Stimulated activated CD8-positive, alpha-beta memory T cell treated with anti-CD3 and anti-CD28 coated beads, Interleukin-4, amount 100 ng/mL, for 4 hours (primary cell): ENCODE measurements around the gene RALGDS.
A peak's percentile ranks its signal among the peaks of the same experiment; 100 is the strongest.

Experiments used
- DNase-seq, 2 donors: peaks; one replicate each; pipeline ENCODE4 v3.0.0-alpha.2; 2020; ENCODE audit warnings: low read depth in 2 of 2, low spot score in 1 of 2

RALGDS gene

DNA sequence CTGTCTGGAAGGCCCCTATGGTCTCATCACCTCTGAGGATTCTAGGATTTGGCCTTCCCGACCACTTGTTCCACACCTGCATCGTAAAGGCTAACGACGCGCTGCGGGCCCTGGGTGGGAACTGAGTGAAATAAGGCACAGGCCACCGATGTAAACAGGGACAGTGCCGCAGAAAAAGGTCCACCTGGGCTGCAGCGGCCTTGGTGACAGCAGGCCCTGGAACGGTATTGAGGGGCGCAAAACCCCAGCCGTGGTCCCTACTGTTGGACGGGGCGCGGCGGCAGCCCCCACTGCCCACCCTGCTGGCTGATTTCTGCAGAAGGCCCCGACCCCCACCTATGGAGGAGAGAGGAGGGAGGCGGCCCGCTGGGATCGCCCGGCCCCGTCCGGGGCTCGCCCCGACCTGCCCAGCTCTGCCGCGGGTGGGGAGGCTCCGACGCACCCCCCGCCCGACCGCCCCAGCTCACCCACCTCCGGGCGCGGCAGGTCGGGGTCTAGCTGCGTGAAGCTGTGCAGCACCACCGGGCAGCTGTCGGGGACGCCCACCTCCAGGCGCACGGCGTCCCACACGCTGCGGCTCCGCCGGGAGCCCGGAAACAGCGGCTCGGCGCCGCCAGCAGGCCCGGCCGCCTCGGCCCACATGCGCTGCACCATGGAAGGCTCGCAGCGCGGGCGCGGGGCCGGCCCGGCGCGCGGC, 391 bp downstream of the RALGDS start:
- no peak for DNase-seq

DNA sequence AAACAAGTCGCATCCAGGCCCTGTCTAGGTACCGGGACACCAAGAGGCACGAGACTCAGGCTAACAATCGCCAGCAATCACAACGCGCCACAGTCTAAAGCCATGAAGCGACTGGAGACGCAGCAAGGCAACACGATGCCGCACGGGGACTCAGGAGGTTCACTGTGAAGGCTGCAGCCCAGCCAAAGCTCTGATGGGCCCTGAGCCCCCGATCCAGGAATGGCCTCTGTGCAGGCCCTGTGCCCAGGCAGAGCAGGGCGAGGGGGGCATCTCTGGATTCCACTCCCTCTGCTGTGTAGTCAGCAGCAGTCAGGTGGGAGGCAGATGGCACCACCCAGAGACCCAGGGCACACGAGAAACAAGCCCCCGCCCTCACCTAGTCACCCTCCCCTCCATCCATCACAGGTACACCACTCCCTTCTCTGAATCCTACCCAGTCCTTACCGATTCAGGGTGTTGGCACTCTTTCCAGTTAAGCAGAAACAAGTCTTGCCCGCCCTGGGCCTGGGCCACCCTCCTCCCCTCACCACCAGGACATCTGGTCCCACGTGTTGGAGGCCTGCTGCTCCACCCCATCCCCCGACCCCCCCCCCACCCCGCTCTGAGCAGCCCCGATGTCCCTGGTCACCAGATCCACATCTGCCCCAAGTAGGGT, 1.1 kb downstream of the RALGDS start:
- DNase-seq = no peak

DNA sequence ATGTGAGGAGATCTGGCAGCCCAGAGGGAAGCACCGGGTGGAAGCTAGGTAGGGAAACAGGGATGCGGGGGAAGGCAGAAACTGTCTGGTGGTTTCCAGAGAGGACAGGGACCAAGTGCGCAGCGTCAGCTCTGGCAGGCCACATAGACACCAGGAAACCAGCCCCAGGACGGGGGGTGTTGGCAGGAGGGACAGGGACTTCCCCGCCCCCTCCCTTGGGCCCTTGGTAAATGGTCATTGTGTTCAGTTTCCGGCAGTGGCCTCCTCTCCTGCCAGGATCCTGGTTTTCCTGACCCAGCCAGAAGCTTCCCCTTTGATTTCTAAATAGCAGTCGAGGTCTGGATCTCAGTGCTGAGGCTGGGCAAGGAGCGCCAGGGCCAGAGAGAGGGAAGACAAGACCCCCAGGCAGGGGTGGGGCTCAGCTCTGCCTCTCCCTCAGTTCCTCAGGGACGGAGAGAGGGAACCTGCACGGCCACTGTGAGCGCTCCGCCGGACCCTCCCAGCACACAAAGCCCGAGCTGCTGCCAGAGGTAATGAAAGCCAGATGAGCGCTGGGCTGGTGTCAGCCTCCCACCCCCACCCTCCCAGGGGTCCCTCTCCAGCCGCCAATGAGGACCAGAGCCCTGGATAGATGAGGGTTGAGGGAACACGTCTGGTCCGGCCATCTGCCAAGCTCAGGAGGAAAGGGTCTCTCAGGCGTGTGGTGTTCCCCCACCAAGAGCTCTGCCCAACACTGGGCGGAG, 1.8 kb downstream of the RALGDS start:
- DNase-seq = no peak

DNA sequence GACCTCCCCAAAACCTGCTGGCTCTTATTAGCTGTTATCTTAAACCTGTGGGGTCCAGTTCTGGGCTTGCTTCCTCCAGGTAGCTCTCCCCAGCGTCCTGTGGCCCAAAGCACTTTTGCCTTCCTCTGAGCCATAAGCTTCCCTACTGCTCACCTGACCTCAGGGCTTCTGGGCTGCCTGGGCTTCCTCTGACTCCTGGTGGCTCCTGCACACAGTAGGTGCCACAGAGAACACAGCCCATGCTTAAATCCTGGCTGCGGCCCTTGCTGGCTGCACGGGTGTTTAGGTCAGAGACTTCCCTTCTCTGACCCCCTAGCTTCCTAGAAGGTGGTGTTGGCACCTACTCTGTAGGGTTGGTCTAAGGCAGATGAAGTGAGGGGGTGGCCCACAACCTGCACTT, 2.5 kb downstream of the RALGDS start:
- no peak for DNase-seq

DNA sequence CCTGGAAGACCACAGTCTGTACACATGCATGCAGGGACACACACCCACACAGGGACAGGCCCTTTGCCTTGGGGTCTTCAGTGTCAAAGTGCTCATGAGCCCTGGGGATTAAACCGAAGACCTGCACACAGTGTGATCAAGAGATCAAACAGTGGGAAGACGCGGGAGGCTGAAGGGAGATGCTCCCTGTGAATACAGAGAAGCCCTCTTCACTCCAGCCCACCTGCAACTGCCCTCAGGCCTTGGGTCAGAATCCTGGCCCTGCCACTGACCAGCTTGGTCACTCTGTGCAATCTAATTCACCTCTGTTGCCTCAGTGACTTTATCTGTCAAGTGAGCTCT, 2.9 kb downstream of the RALGDS start:
- DNase-seq = no peak

DNA sequence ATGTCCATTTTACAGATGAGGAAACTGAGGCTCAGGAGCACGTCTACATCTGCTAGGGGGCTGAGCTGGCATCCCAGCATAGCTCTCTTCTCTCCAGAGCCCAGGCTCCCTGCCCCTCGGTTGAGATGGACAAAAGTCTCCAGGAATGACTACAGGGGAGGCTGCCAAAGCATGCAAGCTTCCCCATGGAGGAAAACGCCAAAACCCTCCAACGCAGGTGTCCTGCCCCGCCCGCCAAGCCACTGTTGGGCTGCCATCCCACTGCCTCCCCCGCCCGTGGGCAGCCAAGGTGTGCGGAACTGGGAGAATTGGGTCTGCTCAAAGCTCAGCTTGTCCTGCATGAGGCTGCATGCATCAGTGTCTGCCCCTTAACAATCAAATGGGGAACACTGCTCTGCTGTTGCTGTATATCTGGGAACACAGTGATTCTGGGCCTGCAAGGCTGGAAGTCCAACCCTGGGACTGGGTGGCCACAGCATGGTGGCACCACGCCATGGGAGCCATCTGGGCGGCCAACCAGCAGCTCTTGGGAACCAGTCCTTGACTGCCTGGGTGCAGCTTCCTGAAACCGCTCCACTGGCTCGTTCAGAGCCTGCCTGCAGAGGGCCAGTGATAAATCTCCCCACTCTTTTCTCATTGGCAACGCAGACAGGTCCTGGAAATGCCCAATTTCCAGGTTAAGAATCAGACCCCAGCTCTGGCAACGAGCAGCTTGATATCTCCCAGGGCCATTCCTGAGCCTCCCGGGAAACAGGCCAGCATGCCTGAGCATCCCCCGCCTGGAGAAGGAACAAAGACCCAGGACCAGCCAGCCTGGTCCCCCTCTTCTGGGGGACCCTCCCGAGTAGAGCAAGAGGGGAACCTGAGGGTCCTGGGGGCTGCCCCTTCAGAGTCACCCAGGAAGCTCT, 3.5 kb downstream of the RALGDS start:
- DNase-seq = no peak

DNA sequence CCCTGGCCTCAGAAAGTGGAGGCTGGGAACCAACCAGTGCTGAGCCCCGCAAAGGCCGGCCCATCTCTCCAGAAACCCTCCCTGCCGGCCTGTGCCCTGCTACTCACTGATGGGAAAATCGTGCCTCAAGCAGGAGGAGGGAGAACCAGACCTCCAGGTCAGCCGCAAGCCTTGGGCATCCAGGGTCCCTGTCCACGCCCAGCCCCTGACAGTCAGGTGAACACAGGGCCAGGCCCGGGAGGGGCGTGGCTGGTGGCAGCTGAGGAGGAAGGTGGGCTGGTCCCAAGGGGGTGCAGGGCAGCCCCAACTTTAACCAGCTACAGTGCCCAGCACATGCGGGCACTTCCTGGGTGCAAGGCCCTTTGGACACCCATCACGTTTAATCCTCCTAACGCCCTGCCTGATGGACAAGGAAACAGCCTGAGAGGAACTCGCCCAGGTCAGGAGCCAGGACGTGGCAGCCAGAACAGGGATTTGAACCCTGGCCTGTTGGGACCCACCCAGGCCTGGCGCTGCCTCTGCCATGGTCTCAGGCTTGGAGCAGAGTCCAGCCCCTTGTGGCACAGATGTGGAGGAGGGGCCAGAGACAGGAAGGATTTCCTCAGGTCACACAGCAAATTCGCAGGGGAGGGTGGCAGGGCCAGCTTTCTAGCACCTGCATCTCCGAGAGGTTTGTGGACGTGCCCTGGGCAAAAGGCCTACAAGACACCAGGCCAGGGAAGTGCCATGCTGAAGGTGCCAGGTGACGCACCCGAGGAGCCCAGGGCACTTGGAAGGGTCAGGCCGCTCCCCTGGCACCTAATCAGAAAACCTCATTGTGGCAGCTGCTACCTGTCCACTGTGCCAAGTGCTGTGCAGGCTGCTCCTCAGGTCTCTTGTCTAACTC, 4.5 kb downstream of the RALGDS start:
- DNase-seq = no peak

DNA sequence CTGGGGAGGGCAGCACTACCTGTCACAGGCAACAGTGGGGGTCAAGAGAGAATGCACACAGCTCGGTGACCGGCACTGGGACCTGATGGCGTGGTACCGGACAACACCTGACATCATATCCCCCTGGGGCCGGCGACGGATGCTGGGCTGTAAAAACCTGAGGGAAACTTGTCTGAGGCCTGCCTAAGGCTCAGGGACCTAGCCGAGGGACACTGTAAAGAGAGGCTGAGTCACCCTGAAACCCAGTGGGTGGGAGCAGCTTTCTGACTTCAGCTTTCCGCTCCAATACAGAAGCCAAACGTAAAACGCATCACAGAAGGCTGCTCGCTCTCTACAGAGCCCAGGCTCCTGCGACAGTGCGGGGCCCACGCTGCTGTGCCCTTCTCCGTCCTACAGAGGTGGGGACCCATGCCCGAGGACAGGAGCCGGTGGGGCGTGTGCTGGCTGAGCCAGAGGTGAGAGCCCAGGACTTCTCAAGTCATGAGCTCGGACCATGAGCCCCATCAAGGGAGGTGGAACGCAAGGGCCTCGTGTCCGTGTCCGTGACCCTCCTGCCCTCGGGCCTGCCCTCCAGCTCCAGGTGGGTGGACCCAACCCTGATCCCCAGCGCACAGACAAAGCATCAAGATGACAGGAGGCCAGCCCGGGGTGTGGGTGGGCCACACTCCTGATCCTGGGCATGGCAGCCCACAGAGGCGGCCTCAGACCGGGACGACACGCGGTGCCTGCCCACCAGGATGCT, 5.3 kb downstream of the RALGDS start:
- DNase-seq = no peak

DNA sequence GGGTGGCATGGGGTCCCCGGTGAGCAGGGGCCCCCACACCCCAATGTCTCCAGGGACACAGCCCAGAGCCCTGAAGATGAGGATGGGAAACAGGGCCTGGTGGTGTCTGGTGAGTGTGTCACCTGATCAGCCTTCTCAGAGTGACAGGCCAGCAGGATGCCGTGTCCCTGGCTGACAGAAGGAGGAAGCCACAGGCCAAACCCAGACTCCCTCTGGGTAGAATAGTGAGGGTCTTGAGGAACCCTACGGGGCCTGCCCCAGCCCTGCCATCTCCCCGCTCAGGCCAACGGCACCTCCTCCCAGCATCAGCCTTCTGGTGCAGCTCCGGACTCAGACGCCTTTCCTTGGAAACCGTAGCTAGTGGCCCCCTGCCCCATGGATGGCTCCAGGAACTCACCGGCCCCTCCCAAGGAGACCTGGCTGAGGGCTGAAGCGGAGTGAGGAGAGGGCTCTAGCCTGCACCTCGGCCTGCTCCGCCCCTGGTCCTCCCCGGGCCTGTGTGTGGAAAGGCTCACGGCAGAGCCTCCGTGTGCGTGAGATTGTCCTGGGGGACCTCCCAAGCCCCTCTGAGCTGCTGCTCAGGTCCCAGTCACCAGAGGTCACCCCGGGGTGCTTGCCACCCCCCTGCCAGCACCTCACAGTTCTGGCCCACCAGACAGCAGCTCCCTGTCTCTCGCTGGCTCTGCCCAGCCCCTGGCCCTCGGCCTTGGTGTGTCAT, 6.0 kb downstream of the RALGDS start:
- no peak for DNase-seq

DNA sequence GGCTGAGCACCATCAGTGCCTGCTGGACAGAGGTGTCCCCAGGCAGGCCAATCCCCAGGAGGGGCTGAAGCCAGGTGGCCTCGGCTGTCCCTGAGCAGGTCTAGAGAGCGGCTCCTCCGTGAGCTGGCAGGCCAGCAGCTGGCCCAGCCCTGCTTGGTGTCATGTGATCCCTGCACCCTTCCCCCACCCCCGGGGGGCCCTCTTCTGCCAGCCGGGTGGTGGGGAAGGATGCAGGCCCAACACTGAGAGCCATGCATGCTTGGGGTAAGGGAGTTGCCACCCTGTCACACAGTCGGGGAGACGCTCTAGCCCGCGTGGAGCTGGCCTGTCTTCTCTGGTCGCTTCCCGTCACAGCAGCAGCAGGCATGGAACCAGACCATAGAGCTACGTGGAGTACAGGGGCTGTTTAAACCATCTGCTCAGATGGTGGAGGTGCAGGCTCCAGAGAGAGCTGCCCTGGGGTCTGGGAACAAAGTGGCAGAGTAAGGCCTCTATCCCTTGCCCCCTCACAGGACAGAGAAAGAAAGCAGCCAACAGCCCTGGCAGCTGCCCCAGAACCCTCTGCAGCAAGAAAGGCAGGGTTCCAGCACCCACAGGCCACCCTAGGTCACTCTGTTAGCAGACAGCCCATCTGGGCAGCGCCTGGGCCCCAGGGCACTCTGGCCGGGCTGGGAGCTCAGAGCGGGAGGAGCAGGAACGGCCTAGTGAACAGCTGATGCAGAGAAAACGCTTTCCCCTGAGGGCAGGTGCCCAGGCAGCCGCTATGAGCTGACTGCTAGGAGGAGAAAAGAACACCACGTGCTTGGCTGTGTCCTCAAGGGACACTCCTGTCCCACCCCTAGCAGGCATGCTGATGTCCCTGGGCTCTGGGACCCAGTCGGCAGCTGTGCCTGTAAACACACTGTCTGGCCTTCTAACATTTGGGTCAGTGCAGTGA, 6.8 kb downstream of the RALGDS start:
- DNase-seq = no peak

DNA sequence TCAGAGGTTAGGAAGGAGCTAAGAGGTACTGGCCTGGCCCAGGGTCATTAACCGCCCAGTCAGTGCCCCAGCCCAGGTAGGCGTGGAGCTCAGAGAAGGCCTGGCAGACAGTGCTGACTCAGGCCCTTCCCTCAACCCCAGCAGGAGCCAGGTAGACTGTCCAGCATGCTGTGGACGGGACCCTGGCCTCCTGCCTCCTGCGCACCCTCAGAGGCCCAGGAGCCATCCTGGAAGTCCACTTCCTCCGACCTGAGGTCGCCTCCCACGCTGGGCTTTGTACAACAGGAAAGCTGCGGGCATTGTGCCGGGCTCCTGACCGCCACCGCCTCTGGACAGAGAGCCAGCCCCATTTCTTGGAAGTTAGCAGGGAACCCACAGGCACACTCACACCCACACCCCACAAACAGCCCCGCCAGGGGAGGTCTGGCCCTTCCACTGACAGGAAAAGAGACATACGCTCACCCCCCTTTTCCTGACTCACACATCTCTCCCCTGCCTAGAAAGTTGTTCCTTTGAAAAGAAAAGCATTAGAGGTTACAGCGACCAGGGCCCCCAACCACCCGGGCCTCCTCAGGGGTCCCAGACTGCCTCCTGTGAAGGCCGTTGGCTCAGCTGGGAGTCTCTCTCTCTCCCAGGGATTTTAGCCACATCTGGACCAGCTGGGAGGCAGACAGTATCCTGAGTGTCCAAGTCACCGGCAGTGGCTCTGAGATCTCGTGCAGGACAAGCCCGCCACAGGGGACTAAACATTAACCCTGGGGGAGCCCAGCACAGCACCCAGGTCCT, 7.7 kb downstream of the RALGDS start:
- DNase-seq = no peak

DNA sequence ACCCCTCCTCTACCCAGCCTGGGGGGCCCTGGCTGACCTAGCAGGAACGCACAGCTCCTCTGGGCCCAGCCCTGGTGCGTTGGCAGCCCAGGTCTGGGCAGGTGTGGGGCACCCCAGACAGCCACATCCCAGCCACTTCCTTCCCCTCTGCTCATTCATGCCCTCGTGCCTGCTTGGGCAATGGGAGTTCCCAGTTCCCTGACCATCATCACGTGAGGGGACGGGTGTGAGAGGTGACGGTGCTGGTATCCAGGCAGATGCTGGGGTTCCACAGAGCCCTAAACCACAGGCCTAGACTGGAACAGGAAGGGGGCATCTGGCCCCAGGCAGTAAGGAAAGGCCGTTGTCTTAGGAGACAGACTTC, 8.4 kb downstream of the RALGDS start:
- DNase-seq = peak in 1 of 2 donors; percentile 38

DNA sequence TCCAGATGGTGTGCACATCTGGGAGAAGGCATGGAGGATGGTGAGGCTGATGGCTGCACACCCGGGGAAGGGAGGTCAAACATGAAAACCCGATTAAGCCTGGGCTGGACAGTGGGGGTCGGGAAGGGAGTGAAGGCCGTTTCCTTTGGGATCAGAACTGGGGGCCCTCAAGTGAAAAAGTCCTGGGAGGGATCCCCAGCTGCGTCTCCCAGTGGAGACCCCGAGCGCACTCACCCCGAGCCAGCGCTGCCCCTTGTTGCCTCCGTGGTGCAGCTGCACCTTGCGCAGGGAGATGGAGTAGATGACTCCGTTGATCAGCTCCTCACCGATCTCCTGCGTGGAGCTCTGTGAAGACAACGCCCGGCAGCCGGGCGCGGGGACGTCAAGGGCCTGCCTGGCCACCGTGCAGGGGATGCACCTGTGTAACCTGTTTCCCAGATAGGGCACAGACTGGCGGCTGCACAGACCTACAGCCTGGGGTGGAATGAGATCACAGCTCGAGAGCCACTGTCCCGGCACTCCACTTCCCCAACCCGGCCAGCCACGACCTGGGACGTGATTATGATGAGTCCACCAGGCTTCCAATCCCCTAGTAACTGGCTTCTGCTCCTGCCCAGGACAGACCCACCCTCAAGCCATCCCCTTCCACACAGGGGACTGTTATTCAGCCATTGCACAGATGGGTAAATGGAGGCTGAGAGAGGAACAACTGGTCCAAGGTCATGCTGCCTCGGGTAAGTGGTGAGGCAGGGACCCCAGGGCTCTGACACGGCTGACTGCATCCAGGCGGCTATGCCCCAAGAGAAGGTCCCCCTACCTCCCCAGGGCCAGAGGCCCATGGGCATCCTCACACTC, 9.0 kb downstream of the RALGDS start:
- DNase-seq = no peak

DNA sequence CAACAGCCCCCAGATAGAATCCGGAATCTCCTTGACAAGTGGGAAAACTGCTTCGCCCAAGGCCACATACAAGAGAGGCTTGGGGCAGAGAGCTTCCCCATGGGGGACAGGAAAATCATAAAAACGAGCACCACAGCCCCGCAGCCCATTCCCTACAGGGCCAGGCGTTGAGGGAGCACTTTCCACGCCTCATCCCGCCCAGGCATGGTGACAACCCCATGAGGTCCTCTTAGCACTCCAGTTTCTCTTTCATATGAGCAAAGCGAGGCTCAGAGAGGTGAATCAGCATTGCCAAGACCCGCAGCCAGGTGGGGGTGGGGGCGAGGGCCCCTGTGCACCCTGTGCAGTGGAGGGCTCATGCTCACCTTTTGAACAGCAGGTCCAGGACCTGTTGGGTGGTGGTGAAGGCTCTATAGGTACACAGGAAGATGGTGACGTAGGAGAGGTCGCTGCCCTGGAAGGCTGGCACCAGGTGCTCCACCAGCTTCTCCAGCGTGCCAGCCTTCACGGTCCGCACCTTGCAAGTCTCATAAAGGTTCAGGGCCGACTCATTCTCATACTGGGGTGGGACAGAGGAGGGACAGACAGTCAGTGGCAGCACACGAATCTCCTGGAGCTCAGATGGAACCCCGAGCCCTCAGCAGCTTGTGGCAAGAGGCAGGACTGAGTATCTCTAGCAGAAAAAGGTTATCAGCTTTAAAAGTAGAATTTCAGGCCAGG, 10.9 kb downstream of the RALGDS start:
- DNase-seq = no peak

DNA sequence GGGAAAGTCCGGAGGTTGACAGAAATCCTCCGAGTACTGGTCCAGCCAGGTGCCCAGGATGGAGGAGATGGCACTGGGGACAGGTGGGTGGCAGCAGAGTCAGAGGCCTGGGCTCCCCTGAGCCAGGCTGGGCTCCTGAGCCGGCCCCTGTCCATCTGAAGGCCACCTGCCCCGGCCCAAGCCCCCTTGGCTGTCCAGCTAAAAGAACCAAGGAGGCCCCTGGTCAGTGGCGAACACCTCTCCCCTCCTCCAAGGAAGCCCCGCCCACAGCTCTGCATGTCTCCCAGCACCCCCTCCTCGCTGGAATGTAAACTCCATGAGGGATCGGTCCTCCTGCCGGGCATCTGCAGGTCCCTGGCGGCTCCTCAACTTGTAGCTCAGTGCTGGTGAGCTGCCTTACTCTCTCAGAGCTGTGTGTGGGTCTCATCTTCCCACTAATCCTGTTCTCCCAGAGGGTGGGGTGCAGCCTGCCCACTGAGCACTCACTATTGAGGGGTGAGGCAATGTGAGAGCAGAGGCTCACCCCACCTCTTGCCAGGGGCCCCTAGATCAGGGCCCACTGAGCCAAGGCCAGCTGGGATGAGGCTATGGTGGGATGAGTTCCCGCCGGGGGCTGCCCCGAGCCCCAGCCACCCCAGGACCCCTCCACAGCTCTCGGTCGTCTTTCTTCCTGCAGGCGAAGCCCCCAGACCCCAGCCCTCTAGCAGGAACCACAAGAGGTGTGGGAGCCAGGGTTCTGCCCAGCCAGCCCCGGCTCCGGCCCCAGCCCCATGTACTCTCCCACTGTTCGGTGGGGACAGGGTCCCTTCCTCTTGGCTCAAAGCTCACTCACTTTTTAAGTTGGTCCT, 12.0 kb downstream of the RALGDS start:
- no peak for DNase-seq
